H54 (cell line): ENCODE results near the gene GABBR1.
"Not testable (repeated sequence)": the region's sequence is repeated elsewhere in the genome, so short reads cannot be mapped to it uniquely, and the experiment has no call there.

Source experiments
- DNase-seq: peaks from one replicate; pipeline ENCODE4 v3.0.0; 2011; ENCODE audit warnings: low spot score, mixed read lengths; ENCODE audit not compliant: insufficient read length
- FAIRE-seq: peaks from 3 replicates; lab custom pipeline; 2011; peaks lifted over from hg19 to GRCh38; lab: Jason Lieb, UNC
- POLR2A ChIP-seq: IDR thresholded peaks from 2 replicates; pipeline ENCODE4 v1.6.1; 2011; ENCODE audit warnings: low read depth, mild to moderate bottlenecking, low read length

GABBR1 gene

DNA sequence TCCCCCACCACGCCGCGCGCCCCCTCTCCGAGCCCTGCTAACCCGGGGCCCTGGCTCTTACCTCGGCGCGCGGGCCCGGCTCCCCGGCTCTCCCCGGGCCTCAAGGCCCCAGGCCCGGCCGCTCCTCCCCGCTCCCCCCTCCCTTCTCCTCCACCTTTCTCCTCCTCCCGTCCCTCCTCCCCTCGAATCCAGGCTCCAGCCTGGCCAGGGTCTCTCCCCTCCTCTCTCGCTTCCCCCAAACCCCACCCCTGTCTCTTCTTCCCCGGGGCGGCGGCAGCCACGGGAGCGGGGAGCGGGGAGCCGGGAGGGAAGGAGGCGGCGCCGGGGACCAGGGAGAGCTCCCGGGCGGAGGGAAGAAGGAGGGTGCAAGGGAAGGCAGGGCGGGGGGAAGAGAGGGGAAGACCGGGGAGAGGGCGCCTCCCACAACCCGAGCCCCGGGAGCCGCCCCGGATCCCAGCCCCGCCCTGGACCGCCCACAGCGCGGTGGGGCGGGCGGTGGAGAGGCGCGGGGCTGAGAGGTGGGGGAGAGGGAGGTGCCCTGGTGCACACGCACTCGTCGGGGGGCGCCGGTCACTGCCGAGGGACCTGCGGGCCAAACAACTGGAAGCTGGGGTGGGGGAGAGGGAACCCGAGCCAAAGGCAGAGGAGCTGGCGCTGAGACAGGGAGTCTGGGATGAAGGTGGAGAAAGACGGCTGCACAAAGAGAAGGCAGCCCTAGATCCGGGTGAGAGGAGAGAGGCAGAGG, at the start of gene GABBR1:
GABBR1 (minus strand) TSS at position 395 of the 745 bp plus-strand sequence. CDS start 798 bp downstream, outside the sequence.
- FAIRE-seq (peak; percentile 41), DNase-seq (peak; percentile 96)
- peak; percentile 51 for TF ChIP-seq POLR2A

- DNase-seq (no peak), FAIRE-seq (no peak)
- TF ChIP-seq POLR2A = no peak
These were observed 48.8 kb upstream of the GABBR1 start for GRCh38 chr6:29681811-29682210.

GRCh38 chr6:29680904-29681303, 47.9 kb upstream of the GABBR1 start, which contains the start of gene ZFP57:
Gene ZFP57, minus strand, starts transcription at chr6:29681152. Its CDS starts 4,149 bp downstream, at chr6:29677003.
- FAIRE-seq (no peak), DNase-seq (no peak)
- TF ChIP-seq POLR2A = no peak

DNA sequence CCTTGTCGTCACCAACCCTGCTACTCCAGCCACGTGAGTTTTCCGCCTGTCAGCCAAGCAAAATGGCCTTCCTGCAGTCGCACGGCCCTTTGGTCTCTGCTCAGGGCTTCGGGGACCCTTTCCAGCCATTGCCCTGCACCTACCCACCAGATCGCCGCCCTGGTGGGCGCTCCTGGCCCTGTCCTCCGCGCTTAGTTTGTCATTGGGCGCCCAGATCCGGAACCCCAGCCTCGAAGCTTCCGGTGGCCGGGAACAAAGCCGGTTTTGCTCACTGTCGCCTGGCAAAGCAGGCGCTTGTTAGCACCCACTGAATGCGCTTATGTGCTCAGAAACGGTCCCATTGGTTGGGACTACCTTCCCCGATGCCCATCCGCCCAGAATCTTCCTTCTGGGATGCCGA, 47.4 kb upstream of the GABBR1 start:
- FAIRE-seq = no peak
- TF ChIP-seq POLR2A = no peak
- no peak for DNase-seq

DNA sequence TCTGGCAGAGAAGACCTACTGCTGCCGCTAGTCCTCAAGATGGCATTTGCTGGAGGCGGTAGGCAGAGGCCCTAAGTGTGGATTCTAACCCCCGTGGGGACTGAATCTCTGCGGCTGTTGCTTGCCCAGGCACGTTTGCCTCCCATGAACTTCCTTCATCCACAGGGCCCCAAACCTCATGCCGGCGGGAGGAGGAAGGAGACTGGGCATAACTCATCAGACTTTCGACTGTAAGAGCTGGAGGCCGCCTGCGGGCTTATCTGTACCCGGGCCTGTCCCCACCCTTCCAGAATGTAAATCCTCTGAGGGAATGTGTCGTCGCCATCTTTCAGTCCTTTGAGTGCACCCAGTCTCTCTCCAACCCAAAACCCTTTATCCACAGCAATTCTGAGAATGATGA, 47.0 kb upstream of the GABBR1 start:
- FAIRE-seq (no peak), DNase-seq (no peak)
- no peak for TF ChIP-seq POLR2A

DNA sequence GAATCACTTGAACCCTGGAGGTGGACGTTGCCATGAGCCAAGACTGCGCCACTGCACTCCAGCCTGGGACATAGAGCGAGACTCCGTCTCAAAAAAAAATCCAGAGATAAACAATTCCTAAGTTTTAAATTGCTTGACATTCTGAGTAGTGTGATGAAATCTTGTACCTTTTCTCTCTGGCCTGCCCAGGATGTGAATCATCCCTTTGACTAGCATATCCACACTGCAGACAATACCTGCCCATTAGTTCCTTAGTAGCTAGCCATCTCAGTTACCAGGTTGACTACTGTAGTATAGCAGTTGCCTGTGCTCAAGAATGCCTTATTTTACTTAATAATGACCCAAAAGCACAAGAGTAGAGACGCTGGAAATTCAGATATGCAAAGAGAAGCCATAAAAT, 45.1 kb upstream of the GABBR1 start:
- FAIRE-seq (no peak), DNase-seq (no peak)
- no peak for TF ChIP-seq POLR2A

- TF ChIP-seq POLR2A = no peak
- DNase-seq (no peak), FAIRE-seq (no peak)
These were observed 44.1 kb upstream of the GABBR1 start for GRCh38 chr6:29676981-29677601.

DNA sequence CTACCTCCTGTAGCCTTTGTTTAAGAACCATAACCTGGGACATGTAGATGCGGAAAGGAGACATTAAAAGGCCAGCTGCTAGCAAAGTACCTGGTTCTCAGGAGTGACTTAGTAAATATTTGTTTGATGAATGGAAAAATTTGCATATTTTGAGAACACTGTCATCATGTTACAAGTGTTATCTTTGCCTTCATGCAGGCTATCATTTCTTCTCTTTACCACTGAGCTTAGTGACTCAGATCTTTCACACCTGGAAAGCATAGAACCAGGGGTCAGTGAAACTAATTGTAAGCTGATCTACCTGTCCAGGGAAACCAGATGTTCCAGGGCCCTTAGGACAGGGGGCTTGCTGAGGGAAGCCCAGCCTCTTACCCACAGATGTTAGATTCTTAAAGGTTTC, 42.6 kb upstream of the GABBR1 start:
- FAIRE-seq = no peak
- DNase-seq = no peak
- no peak for TF ChIP-seq POLR2A

GRCh38 chr6:29674008-29674407, 41.0 kb upstream of the GABBR1 start:
- DNase-seq (no peak), FAIRE-seq (no peak)
- no peak for TF ChIP-seq POLR2A

DNA sequence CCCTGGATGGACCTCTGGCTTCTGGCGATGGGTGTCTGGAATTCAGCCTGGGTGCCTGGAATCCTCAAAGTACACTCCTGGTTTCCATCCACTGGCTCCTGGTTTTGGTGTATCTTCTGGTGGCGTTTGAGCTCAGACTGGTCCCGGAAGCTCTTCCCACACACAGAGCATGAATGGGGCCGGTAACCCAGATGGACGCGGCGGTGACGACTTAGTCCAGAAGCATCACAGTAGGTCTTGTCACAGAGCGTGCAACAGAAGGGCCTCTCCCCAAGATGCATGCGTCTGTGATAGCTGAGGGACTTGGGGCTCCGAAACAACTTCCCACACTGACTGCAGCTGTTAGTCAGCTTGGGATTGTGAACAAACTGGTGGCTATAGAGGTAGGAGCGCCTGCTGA, 40.2 kb upstream of the GABBR1 start:
- FAIRE-seq = no peak
- no peak for TF ChIP-seq POLR2A
- no peak for DNase-seq

DNA sequence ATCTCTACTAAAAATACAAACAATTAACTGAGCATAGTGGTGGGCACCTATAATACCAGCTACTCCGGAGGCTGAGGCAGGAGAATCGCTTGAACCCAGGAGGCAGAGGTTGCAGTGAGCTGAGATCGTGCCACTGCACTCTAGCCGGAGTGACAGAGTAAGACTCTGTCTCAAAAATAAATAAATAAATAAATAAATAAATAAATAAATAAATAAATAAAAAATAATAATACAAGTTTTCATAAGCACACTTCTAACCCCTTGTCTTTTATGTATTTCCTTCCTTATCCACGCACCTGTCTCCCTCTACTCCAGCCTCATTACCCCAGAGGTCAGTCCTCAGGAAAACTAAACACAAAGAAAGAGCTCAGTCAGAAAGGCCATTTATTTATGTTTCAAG, 39.1 kb upstream of the GABBR1 start:
- FAIRE-seq, DNase-seq: not testable (repeated sequence)

DNA sequence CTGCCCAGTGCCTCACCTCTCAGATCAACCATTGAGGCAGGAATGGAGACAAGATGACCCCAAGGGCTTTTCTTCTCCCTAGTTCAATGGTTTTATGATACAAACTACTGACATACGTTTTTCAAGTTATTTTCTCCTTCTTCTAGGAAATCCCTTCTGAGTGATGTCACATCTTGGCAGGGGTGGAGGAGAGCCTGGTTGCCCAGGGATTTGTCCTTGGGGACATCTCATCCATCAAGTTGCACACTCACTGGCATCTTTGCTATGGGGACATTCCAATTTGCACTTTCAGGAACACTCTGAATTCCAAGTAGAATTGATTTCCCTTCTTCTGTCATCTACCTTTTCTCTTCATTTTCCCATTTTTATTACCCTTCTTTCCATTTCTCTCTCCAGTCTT, 38.0 kb upstream of the GABBR1 start:
- no peak for TF ChIP-seq POLR2A
- FAIRE-seq (no peak), DNase-seq (no peak)

- no peak for TF ChIP-seq POLR2A
- DNase-seq = no peak
- no peak for FAIRE-seq
These were observed 34.2 kb upstream of the GABBR1 start for GRCh38 chr6:29667158-29667557.

DNA sequence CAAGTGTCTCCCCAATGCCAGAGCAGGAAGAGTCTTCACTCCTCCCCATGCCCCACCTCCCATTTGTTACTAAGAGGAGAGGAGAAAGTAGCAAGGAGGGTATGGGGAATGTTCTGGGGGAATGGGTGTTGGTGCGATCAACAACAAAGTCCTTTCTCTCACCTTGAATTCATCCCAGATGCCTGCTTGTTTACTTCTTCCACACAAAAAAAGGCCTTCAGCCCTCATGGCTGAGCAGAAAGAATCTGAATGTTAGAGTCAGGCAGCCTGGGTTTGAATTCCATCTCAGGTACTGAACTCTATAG, 33.8 kb upstream of the GABBR1 start:
- no peak for TF ChIP-seq POLR2A
- no peak for DNase-seq
- FAIRE-seq = no peak
